ENCODE results near the gene ATF2.

- TF ChIP-seq POLR2A (IDR thresholded peaks at IDR 0.05; ENCODE audit: low read depth, low read length) (no peak), POLR2AphosphoS5 (IDR thresholded peaks at IDR 0.05; ENCODE audit: low read depth, low read length) (no peak)
Measured at GRCh38 chr2:175175896-175176295, 7.9 kb upstream of the ATF2 start.
